Testis (tissue), 3 donors: ENCODE data around the gene SDK2. TPM values are rescaled to one million over a fixed set of nuclear protein-coding genes. Genes with fewer than 3 reads are reported as not detected.

Experiments used
- DNase-seq: peaks from one replicate; pipeline ENCODE4 v3.0.0-alpha.2; 2019
- H3K27ac ChIP-seq, 2 donors: fragments of 200-600 bp; sonication (generic); one replicate each; pipeline ENCODE4 v1.5.1; 2019
- H3K27me3 ChIP-seq: fragments of 200-600 bp; sonication (generic); one replicate; pipeline ENCODE4 v1.5.1; 2019
- H3K36me3 ChIP-seq: fragments of 200-600 bp; sonication (generic); one replicate; pipeline ENCODE4 v1.5.1; 2017; ENCODE audit warnings: low read depth; ENCODE audit errors: missing control alignments
- H3K4me1 ChIP-seq: fragments of 200-600 bp; sonication (generic); one replicate; pipeline ENCODE4 v1.5.1; 2019
- H3K4me3 ChIP-seq, 2 donors: fragments of 200-600 bp; sonication (generic); one replicate each; pipeline ENCODE4 v1.5.1; 2017 to 2019
- H3K9me3 ChIP-seq: fragments of 200-600 bp; sonication (generic); one replicate; pipeline ENCODE4 v1.5.1; 2017
- POLR2A ChIP-seq: fragments of 450-650 bp; IDR thresholded peaks from one replicate; pipeline ENCODE4 v1.6.1; 2017; ENCODE audit warnings: antibody characterized with exemption, mild to moderate bottlenecking, moderate library complexity
- WGBS, 2 donors: methylation state at CpG; one replicate each; pipeline ENCODE4 v1.1.5; 2018; 5-methylcytosine and 5-hydroxymethylcytosine counted together
- intact Hi-C: fragments of 100-400 bp; cut with DNase I; formaldehyde crosslinking; loops from one replicate; pipeline ENCODE4 v1.15.1; 2023; ENCODE audit warnings: low total_unique reads
- polyA plus RNA-seq: library from polyadenylated mRNA; stranded (reverse); fragments of 350-450 nt; fragmentation: Illumina TruSeq; extraction: RNeasy Lipid Tissue Mini Kit (QIAGEN cat#74804); gene quantifications from one replicate; pipeline ENCODE4 v1.2.3, GENCODE V29; 2014; ENCODE audit warnings: low read depth, low replicate concordance; ENCODE audit not compliant: insufficient read depth
- total RNA-seq, 2 donors: library from RNA; depleted of rRNA; stranded (reverse); fragments of >200 nt; gene quantifications; one replicate each; pipeline ENCODE4 v1.2.3, GENCODE V29; 2016
- TF ChIP-seq, protein P1 (sequence below), 3 experiments: fragments of 450-650 bp in 2 of 3; fragments of 200-600 bp in 1 of 3; sonication (generic) in 1 of 3; IDR thresholded peaks; one replicate each; pipeline ENCODE4 v1.5.1; 2016 to 2019; ENCODE audit warnings: antibody characterized with exemption in 3 of 3, mild to moderate bottlenecking in 2 of 3, moderate library complexity in 1 of 3

SDK2 gene
- total and polyA plus RNA-seq, 3 donors from 2014 or later, result 36.9 to 63.4 (median 55.4) TPM

DNA sequence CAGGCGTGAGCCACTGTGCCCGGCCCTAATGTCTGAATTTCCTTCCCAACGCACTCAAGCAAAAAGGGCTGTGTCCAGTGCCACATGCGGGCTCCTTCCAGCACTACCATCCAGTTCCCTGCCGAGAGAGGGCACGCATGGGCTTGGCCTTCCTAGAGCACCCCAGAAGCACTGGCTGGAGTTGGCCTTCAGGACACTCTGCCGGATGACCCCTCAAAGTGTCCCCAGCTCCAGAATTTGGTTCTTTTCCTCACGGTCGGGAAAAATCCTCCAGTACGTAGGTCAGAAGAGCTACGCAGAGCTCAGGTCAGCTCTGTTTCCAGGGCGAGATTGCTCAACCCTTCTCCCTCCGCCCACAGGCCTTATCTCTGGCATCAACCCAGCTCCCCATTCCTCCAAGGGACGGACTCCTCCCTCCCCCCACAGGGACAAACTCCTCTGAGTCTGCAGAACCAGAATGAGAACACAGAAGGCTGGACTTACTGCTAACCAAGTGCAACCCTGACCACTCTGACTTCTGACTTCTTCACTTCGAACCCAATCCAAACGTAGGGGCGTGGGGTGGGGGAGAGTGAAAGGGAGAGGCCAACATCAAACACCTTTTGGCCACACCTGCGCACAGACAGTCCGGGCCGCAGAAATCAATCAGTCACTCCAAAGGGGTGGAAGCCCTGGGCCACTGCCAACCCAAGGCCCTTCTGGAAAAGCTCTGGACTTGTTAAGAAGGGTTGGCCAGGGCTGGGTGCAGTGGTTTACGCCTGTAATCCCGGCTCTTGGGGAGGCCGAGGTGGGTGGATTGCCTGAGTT, 336.0 kb downstream of the SDK2 start:
- peak; percentile 90 for DNase-seq
- no peaks in the 10 kb centered on the region for H3K36me3 ChIP-seq
- peak overlapping the region in 1 of 2 donors; percentile 46 for H3K4me3 ChIP-seq
- peak overlapping the region; percentile 80 to 90 for H3K27ac ChIP-seq
- WGBS, 2 donors, result 36 to 47% methylated on average over 16 to 23 of the region's 23 CpGs
- peaks cover 55% of the 10 kb centered on the region for H3K4me1 ChIP-seq
- no peak for TF ChIP-seq POLR2A
- TF ChIP-seq, protein P1, sequence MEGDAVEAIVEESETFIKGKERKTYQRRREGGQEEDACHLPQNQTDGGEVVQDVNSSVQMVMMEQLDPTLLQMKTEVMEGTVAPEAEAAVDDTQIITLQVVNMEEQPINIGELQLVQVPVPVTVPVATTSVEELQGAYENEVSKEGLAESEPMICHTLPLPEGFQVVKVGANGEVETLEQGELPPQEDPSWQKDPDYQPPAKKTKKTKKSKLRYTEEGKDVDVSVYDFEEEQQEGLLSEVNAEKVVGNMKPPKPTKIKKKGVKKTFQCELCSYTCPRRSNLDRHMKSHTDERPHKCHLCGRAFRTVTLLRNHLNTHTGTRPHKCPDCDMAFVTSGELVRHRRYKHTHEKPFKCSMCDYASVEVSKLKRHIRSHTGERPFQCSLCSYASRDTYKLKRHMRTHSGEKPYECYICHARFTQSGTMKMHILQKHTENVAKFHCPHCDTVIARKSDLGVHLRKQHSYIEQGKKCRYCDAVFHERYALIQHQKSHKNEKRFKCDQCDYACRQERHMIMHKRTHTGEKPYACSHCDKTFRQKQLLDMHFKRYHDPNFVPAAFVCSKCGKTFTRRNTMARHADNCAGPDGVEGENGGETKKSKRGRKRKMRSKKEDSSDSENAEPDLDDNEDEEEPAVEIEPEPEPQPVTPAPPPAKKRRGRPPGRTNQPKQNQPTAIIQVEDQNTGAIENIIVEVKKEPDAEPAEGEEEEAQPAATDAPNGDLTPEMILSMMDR (IDR thresholded peaks at IDR 0.05), result no peak
- no peaks in the 10 kb centered on the region for H3K27me3 ChIP-seq
- intact Hi-C loops, result no loop called here
- no peaks in the 10 kb centered on the region for H3K9me3 ChIP-seq

GRCh38 chr17:73307130-73307529, 337.1 kb downstream of the SDK2 start:
- Histone ChIP-seq H3K36me3 (no peaks in the 10 kb centered on the region), H3K4me3 (no peak overlapping the region), H3K4me1 (peaks cover 61% of the 10 kb centered on the region), H3K27ac (peak overlapping the region; percentile 80 to 90), H3K9me3 (no peaks in the 10 kb centered on the region), H3K27me3 (no peaks in the 10 kb centered on the region)
- TF ChIP-seq POLR2A, result no peak
- TF ChIP-seq, protein P1 (IDR thresholded peaks at IDR 0.05), result no peak
- peak; percentile 71 for DNase-seq
- intact Hi-C loops, result no loop called here
- 71 to 86% methylated on average over 9 of the region's 9 CpGs for WGBS, 2 donors

DNA sequence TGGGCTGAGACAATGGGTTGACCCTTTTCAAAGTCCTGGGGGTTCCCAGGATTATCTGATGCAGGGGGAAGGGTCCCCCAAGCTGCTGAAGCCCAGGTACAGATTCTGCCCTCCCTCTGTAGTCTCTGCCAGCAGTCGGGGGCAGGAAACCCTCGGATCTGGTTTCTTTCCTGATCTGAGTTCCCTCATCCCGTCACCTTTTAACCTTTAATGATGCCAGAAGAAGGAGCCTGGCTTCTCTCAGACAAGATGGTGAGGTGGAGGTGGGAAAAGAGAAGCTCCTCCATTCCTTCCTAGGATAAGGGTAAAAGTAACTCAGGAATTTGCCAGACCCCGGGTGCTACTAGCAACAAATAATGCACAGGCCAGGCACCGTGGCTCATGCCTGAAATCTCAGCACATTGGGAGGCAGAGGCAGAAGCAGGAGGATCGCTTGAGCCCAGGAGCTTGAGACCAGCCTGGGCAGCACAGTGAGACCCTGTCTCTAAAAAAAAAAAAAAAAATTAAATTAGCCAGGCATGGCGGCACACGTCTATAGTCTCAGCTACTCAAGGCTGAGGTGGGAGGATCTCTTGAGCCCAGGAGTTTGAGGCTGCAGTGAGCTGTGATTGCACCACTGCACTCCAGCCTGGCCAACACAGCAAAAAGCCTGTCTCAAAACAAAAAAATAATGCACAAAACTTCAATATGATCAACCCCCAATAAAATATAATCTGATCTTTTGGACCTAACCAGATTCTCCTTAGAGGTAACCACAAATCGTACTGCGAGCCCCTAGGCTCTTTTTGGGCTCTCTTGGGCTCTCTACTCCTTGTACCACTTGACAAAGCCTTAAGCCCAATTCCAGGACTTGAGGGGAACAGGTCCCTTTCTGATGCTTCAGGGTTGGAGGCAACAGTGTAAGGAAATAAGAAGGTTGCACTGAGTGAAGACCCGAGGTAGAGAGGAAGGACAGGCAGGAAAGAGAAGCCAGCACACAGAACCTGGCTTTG, 338.1 kb downstream of the SDK2 start:
- peaks cover 68% of the 10 kb centered on the region for H3K4me1 ChIP-seq
- intact Hi-C loops, result no loop called here
- 45 to 53% methylated on average over 11 of the region's 11 CpGs for WGBS, 2 donors

DNA sequence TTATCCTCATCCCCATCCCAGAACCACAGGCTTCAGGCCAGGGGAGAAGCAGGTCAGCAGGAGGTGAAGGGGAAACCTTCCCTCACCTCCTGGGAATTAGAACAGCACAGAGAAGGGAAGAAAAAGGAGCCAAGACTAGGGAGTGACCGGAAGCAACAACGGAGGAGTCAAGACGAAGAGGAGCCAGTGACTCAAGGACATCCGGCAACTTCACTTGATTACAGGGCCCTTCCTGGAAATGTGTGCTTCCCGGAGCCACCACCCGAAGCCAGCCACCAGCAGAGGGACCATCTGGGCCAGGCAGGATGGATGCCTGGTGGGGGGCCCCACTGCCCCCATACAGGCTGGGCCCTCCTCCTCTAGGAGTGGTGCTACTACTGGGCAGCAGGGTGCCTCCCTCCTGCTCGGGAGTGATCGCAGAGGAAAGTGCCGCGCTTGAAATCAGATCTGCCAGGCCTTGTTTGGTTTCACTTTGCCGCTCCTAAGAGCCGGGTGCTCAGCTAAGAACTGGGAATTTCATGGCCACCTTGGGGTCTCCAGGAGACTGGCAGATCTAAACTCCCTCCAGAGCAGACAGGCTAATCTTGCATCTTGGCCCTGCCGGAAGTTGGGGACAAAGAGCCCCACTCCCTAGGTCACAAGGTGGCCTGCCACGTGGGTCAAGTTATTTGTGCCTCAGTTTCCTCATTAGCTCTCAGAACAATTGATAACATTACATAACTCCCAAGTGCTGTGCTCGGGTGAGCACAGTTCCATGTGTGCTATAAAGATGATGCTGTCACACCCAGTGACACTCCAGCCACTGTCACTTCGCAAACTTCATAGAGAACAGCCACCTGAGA, 339.1 kb downstream of the SDK2 start:
- H3K9me3 ChIP-seq, result no peaks in the 10 kb centered on the region
- intact Hi-C loops, result no loop called here
- DNase-seq, result peak; percentile 85
- H3K4me1 ChIP-seq, result peaks cover 76% of the 10 kb centered on the region
- peak overlapping the region; percentile 82 to 90 for H3K27ac ChIP-seq
- no peaks in the 10 kb centered on the region for H3K36me3 ChIP-seq
- 25 to 30% methylated on average over 10 to 16 of the region's 16 CpGs for WGBS, 2 donors
- TF ChIP-seq, protein P1 (IDR thresholded peaks at IDR 0.05), result no peak
- TF ChIP-seq POLR2A, result no peak
- H3K27me3 ChIP-seq, result no peaks in the 10 kb centered on the region
- peak overlapping the region in 1 of 2 donors; percentile 39 for H3K4me3 ChIP-seq

More for the DNA sequence above, 338.1 kb downstream of the SDK2 start:
- Histone ChIP-seq H3K9me3 (no peaks in the 10 kb centered on the region), H3K4me3 (no peak overlapping the region), H3K27ac (peak overlapping the region; percentile 82 to 90), H3K36me3 (no peaks in the 10 kb centered on the region), H3K27me3 (no peaks in the 10 kb centered on the region)
- no peak for DNase-seq
- TF ChIP-seq, protein P1 (IDR thresholded peaks at IDR 0.05), result no peak
- no peak for TF ChIP-seq POLR2A
